Amniotic epithelial cell (primary cell): ENCODE data around the gene MYO15B.

Experiments used
- DNase-seq: peaks from one replicate; pipeline ENCODE4 v3.0.0-alpha.2; 2010; ENCODE audit warnings: low read depth

Gene MYO15B

GRCh38 chr17:75587675-75588595 is at the start of gene MYO15B:
Gene MYO15B, plus strand, starts transcription at chr17:75587800. Its CDS starts 258 bp downstream, at chr17:75588058.
- peak; percentile 13 for DNase-seq

GRCh38 chr17:75539967-75540729 is 47.5 kb upstream of the MYO15B start:
- DNase-seq = peak; percentile 34

- no peak for DNase-seq
Observed at GRCh38 chr17:75540923-75541503, 46.6 kb upstream of the MYO15B start.

- DNase-seq = no peak
Observed at GRCh38 chr17:75542229-75542628, 45.4 kb upstream of the MYO15B start.

- DNase-seq = no peak
Observed at GRCh38 chr17:75542728-75543336, 44.8 kb upstream of the MYO15B start.

- no peak for DNase-seq
Observed at GRCh38 chr17:75544250-75544649, 43.4 kb upstream of the MYO15B start.

- no peak for DNase-seq
Observed at GRCh38 chr17:75546181-75546580, 41.4 kb upstream of the MYO15B start.

- DNase-seq = no peak
Observed at GRCh38 chr17:75547091-75547490, 40.5 kb upstream of the MYO15B start.

GRCh38 chr17:75548813-75549212 is 38.8 kb upstream of the MYO15B start:
- DNase-seq = no peak

GRCh38 chr17:75549246-75550138 is 38.1 kb upstream of the MYO15B start:
- no peak for DNase-seq

GRCh38 chr17:75550139-75550465 is 37.5 kb upstream of the MYO15B start:
- DNase-seq = no peak

GRCh38 chr17:75551266-75551665 is 36.3 kb upstream of the MYO15B start:
- DNase-seq = peak; percentile 70

GRCh38 chr17:75552425-75553294 is 34.9 kb upstream of the MYO15B start:
- peak; percentile 73 for DNase-seq

GRCh38 chr17:75553295-75554110 is 34.1 kb upstream of the MYO15B start:
- DNase-seq = no peak

- DNase-seq = no peak
Observed at GRCh38 chr17:75555679-75556153, 31.9 kb upstream of the MYO15B start.

GRCh38 chr17:75557075-75557851 is 30.3 kb upstream of the MYO15B start:
- peak; percentile 71 for DNase-seq

GRCh38 chr17:75557852-75558665 is 29.5 kb upstream of the MYO15B start:
- no peak for DNase-seq
